Measurements from ENCODE around the gene ELL2. TPM values are rescaled to one million over a fixed set of nuclear protein-coding genes. Genes with fewer than 3 reads are reported as not detected.
A peak's percentile ranks its signal among the peaks of the same experiment; 100 is the strongest.

The ELL2 gene
- total and polyA plus RNA-seq, 2 of the 13 experiments (the other 11 are each of a cell fraction or from before 2014, with no cell fraction given), result 78.9 to 97.1 TPM

- TF ChIP-seq ZNF724P (CRISPR knock-in tag; IDR thresholded peaks at IDR 0.05; ENCODE audit: borderline replicate concordance), result no peak
- TF ChIP-seq ZSCAN30 (CRISPR knock-in tag; IDR thresholded peaks at IDR 0.05), result no peak
- peak; percentile 89 for TF ChIP-seq IRF2 (CRISPR knock-in tag; IDR thresholded peaks at IDR 0.05)
- no peak; the same call in 1 of the 2 replicates for TF ChIP-seq DPF2 (CRISPR knock-in tag; IDR thresholded peaks at IDR 0.05; ENCODE audit: borderline replicate concordance, low read depth)
- 0 out of 2 replicates have a peak, but pooled peaks have one; percentile 34 for TF ChIP-seq TSC22D2 (CRISPR knock-in tag; IDR thresholded peaks at IDR 0.05; ENCODE audit: borderline replicate concordance)
- TF ChIP-seq STAT5B (CRISPR knock-in tag; IDR thresholded peaks at IDR 0.05), result no peak
- TF ChIP-seq ZNF496 (CRISPR knock-in tag; IDR thresholded peaks at IDR 0.05; ENCODE audit: insufficient replicate concordance), result no peak
- no peak for TF ChIP-seq FIP1L1 (IDR thresholded peaks at IDR 0.05; ENCODE audit: borderline replicate concordance, insufficient read depth, low read depth, low read length)
- TF ChIP-seq ZKSCAN1 (IDR thresholded peaks at IDR 0.05; ENCODE audit: low read length), result peak; percentile 50; the same call in 1 of the 2 replicates
- TF ChIP-seq SNRNP70 (IDR thresholded peaks at IDR 0.05; ENCODE audit: low read depth, low read length), result no peak
- no peak for TF ChIP-seq ZNF17 (CRISPR knock-in tag; IDR thresholded peaks at IDR 0.05)
- peak; percentile 49 for TF ChIP-seq TCF7 (IDR thresholded peaks at IDR 0.05; ENCODE audit: low read depth)
- no peak for TF ChIP-seq ZNF7 (CRISPR knock-in tag; IDR thresholded peaks at IDR 0.05)
- TF ChIP-seq ZFP91 (CRISPR knock-in tag; IDR thresholded peaks at IDR 0.05; ENCODE audit: borderline replicate concordance), result peak; percentile 95
- 0 out of 2 replicates have a peak, but pooled peaks have one; percentile 59 for TF ChIP-seq ZBTB37 (CRISPR knock-in tag; IDR thresholded peaks at IDR 0.05)
- TF ChIP-seq, protein P1, sequence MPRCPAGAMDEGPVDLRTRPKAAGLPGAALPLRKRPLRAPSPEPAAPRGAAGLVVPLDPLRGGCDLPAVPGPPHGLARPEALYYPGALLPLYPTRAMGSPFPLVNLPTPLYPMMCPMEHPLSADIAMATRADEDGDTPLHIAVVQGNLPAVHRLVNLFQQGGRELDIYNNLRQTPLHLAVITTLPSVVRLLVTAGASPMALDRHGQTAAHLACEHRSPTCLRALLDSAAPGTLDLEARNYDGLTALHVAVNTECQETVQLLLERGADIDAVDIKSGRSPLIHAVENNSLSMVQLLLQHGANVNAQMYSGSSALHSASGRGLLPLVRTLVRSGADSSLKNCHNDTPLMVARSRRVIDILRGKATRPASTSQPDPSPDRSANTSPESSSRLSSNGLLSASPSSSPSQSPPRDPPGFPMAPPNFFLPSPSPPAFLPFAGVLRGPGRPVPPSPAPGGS (CRISPR knock-in tag; IDR thresholded peaks at IDR 0.05), result peak; percentile 68; the same call in 1 of the 2 replicates
- TF ChIP-seq ELF4 (CRISPR knock-in tag; IDR thresholded peaks at IDR 0.05; ENCODE audit: borderline replicate concordance), result no peak
- peak; percentile 27; the same call in 1 of the 2 replicates for TF ChIP-seq CHD4 (IDR thresholded peaks at IDR 0.05; ENCODE audit: borderline replicate concordance, low read length)
- TF ChIP-seq IRX3 (CRISPR knock-in tag; IDR thresholded peaks at IDR 0.05; ENCODE audit: borderline replicate concordance, low read depth), result no peak
- TF ChIP-seq ZNF432 (CRISPR knock-in tag; IDR thresholded peaks at IDR 0.05; ENCODE audit: borderline replicate concordance), result no peak
- TF ChIP-seq ZKSCAN5 (CRISPR knock-in tag; IDR thresholded peaks at IDR 0.05), result no peak
- TF ChIP-seq, protein P2, sequence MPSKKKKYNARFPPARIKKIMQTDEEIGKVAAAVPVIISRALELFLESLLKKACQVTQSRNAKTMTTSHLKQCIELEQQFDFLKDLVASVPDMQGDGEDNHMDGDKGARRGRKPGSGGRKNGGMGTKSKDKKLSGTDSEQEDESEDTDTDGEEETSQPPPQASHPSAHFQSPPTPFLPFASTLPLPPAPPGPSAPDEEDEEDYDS (CRISPR knock-in tag; IDR thresholded peaks at IDR 0.05), result peak; percentile 55
- 0 out of 2 replicates have a peak, but pooled peaks have one; percentile 43 for TF ChIP-seq ZNF776 (CRISPR knock-in tag; IDR thresholded peaks at IDR 0.05)
- TF ChIP-seq ZNF343 (CRISPR knock-in tag; IDR thresholded peaks at IDR 0.05), result 0 out of 2 replicates have a peak, but pooled peaks have one; percentile 80
- no peak for TF ChIP-seq DMAP1 (CRISPR knock-in tag; IDR thresholded peaks at IDR 0.05)
Observed at GRCh38 chr5:95858661-95859595, 102.7 kb downstream of the ELL2 start (continued).

All from HepG2 (cell line).